HG02588 (cell line): ENCODE measurements around the gene TMCC3.

Experiments used
- ATAC-seq: cut with Tn5 transposase; IDR thresholded peaks from one replicate; pipeline ENCODE4 v1.9.1; 2021; ENCODE audit warnings: mild to moderate bottlenecking, moderate library complexity; ENCODE audit not compliant: unreplicated experiment

Gene TMCC3

GRCh38 chr12:94674051-94674451, 23.7 kb upstream of the TMCC3 start:
- no peak for ATAC-seq

GRCh38 chr12:94673496-94673895, 23.1 kb upstream of the TMCC3 start:
- ATAC-seq = no peak

GRCh38 chr12:94671917-94672316, 21.6 kb upstream of the TMCC3 start:
- ATAC-seq = no peak

GRCh38 chr12:94670898-94671297, 20.5 kb upstream of the TMCC3 start:
- ATAC-seq = no peak

- ATAC-seq = no peak
Observed at GRCh38 chr12:94670075-94670474, 19.7 kb upstream of the TMCC3 start.

GRCh38 chr12:94667031-94667540, 16.7 kb upstream of the TMCC3 start:
- no peak for ATAC-seq

GRCh38 chr12:94666158-94666557, 15.8 kb upstream of the TMCC3 start:
- no peak for ATAC-seq

GRCh38 chr12:94663702-94664101, 13.3 kb upstream of the TMCC3 start:
- no peak for ATAC-seq

- ATAC-seq = no peak
Observed at GRCh38 chr12:94663071-94663470, 12.7 kb upstream of the TMCC3 start.

- no peak for ATAC-seq
Observed at GRCh38 chr12:94660436-94660835, 10.1 kb upstream of the TMCC3 start.

- no peak for ATAC-seq
Observed at GRCh38 chr12:94659346-94659930, 9.1 kb upstream of the TMCC3 start.

GRCh38 chr12:94658931-94659330, 8.6 kb upstream of the TMCC3 start:
- no peak for ATAC-seq

GRCh38 chr12:94656556-94656955, 6.2 kb upstream of the TMCC3 start:
- no peak for ATAC-seq

- peak; percentile 55 for ATAC-seq
Observed at GRCh38 chr12:94649349-94650142, 811 bp downstream of the TMCC3 start.

GRCh38 chr12:94648578-94648977, 1.8 kb downstream of the TMCC3 start:
- no peak for ATAC-seq

- no peak for ATAC-seq
Observed at GRCh38 chr12:94644141-94644979, 6.0 kb downstream of the TMCC3 start.

- no peak for ATAC-seq
Observed at GRCh38 chr12:94643606-94644005, 6.8 kb downstream of the TMCC3 start.

GRCh38 chr12:94641283-94641682, 9.1 kb downstream of the TMCC3 start:
- no peak for ATAC-seq

GRCh38 chr12:94640134-94640928, 10.0 kb downstream of the TMCC3 start:
- peak; percentile 77 for ATAC-seq

- ATAC-seq = no peak
Observed at GRCh38 chr12:94638521-94638920, 11.8 kb downstream of the TMCC3 start.
